Fibroblast of mammary gland (primary cell): ENCODE results near the gene POLR2F.

ENCODE experiments used
- DNase-seq: peaks from one replicate; pipeline ENCODE4 v3.0.0-alpha.2; 2010; ENCODE audit warnings: low read depth
- H3K4me3 ChIP-seq: 2 replicates; pipeline ENCODE4 v1.5.1; 2011; ENCODE audit warnings: low read depth, mild to moderate bottlenecking, low read length, moderate library complexity; ENCODE audit not compliant: control insufficient read depth
- TF ChIP-seq, protein P1 (sequence below): conservative IDR thresholded peaks from 2 replicates; pipeline ENCODE4 v1.5.1; 2011; ENCODE audit warnings: low read depth, low read length, inconsistent platforms; ENCODE audit not compliant: control insufficient read depth, insufficient read depth

POLR2F gene

DNA sequence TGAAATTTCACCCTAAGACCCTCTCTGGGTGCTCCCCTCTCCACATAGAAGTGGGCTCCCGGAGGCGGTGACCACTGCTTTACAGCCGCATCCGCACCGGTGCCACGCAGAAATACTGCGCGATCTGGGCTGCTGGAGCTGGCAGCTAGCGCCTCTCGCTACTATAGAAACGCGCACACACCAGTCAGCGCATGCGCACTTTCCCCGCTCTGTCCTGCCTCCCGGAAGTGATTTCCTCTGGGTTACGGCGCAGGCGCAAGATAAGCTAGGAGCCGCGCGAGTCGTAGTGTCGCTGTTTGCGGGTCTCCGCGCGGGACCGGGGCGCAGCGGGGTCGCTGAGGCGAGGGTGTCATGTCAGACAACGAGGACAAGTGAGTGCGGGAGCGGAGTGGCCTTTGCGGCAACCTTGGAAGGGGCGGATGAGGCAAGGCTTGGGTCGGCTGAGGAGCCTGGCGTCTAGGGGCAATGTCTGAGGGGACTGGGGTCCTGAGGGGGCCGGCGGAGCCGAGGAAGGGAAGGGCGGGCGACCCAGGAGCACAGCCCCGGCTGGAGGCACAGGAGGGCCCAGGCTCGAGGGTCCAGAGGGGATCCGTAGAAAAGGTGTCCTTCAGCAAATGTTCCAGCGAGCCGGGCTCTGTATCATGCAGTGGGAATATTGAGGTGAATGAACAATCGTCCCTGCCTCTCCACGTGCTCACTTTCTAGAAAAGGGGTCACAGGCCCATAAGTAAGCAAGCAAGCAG lies at the start of gene POLR2F, which contains the start of gene C22orf23:
Gene POLR2F, plus strand, starts transcription at position 263 of the 743 bp plus-strand sequence. Its CDS starts 89 bp downstream, at position 352.
Gene C22orf23, minus strand, starts transcription at position 165 of the 743 bp plus-strand sequence. CDS start 452 bp downstream, outside the sequence.
- peak within 1 kb of the TSS; percentile 97 for H3K4me3 ChIP-seq
- TF ChIP-seq, protein P1, sequence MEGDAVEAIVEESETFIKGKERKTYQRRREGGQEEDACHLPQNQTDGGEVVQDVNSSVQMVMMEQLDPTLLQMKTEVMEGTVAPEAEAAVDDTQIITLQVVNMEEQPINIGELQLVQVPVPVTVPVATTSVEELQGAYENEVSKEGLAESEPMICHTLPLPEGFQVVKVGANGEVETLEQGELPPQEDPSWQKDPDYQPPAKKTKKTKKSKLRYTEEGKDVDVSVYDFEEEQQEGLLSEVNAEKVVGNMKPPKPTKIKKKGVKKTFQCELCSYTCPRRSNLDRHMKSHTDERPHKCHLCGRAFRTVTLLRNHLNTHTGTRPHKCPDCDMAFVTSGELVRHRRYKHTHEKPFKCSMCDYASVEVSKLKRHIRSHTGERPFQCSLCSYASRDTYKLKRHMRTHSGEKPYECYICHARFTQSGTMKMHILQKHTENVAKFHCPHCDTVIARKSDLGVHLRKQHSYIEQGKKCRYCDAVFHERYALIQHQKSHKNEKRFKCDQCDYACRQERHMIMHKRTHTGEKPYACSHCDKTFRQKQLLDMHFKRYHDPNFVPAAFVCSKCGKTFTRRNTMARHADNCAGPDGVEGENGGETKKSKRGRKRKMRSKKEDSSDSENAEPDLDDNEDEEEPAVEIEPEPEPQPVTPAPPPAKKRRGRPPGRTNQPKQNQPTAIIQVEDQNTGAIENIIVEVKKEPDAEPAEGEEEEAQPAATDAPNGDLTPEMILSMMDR: no peak
- peak; percentile 92 for DNase-seq

GRCh38 chr22:37904572-37905533 lies 48.6 kb upstream of the POLR2F start:
- TF ChIP-seq, protein P1: no peak
- DNase-seq: peak; percentile 100
- peak overlapping the region; percentile 36 for H3K4me3 ChIP-seq

- peak; percentile 75 for DNase-seq
- TF ChIP-seq, protein P1: no peak
- peak within 1 kb of the TSS; percentile 77 for H3K4me3 ChIP-seq
Measured at GRCh38 chr22:37905534-37906363, 47.8 kb upstream of the POLR2F start, which contains the start of gene MICALL1. Gene MICALL1 (plus strand): TSS chr22:37906297. CDS start chr22:37906423, 126 bp downstream.

- DNase-seq: no peak
- H3K4me3 ChIP-seq: peak overlapping the region; percentile 77
- TF ChIP-seq, protein P1: no peak
Measured at GRCh38 chr22:37906364-37907008, 47.0 kb upstream of the POLR2F start.

- TF ChIP-seq, protein P1: no peak
- peak overlapping the region; percentile 77 for H3K4me3 ChIP-seq
- peak; percentile 23 for DNase-seq
Measured at GRCh38 chr22:37907036-37907954, 46.2 kb upstream of the POLR2F start.
